ENCODE measurements around the gene C4orf50.

DNA sequence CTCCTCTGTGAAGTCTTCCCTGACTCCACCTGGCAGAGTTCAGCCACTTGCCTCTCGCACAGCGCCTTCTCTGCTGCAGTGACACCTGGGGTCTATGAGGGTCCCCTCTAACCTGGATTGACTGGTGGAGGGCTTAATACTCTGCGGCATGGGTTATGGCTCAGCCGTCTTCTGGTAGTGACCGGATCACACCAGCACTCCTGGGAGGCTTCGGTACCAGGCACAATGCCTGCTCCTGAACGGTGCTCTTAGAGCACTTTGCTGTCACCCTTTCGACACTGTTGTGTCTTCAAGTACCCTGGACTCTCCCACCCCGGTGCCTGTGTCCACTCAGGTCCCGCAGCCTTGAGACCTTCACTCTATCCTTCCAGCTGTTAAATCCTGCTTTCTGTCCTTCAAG lies 50.0 kb downstream of the C4orf50 start:
- no peak for TF ChIP-seq EZH2 (IDR thresholded peaks at IDR 0.05; ENCODE audit: low read depth, unreplicated experiment)
- TF ChIP-seq, protein P1, sequence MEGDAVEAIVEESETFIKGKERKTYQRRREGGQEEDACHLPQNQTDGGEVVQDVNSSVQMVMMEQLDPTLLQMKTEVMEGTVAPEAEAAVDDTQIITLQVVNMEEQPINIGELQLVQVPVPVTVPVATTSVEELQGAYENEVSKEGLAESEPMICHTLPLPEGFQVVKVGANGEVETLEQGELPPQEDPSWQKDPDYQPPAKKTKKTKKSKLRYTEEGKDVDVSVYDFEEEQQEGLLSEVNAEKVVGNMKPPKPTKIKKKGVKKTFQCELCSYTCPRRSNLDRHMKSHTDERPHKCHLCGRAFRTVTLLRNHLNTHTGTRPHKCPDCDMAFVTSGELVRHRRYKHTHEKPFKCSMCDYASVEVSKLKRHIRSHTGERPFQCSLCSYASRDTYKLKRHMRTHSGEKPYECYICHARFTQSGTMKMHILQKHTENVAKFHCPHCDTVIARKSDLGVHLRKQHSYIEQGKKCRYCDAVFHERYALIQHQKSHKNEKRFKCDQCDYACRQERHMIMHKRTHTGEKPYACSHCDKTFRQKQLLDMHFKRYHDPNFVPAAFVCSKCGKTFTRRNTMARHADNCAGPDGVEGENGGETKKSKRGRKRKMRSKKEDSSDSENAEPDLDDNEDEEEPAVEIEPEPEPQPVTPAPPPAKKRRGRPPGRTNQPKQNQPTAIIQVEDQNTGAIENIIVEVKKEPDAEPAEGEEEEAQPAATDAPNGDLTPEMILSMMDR (conservative IDR thresholded peaks at IDR 0.05; ENCODE audit: low read depth in 2 of 2) = no peak
- no peak for TF ChIP-seq CREB1 (CRISPR knock-in tag; IDR thresholded peaks at IDR 0.05; ENCODE audit: low read depth)
- no peak for TF ChIP-seq POLR2AphosphoS5 (IDR thresholded peaks at IDR 0.05; ENCODE audit: low read depth)
- TF ChIP-seq, protein P2, sequence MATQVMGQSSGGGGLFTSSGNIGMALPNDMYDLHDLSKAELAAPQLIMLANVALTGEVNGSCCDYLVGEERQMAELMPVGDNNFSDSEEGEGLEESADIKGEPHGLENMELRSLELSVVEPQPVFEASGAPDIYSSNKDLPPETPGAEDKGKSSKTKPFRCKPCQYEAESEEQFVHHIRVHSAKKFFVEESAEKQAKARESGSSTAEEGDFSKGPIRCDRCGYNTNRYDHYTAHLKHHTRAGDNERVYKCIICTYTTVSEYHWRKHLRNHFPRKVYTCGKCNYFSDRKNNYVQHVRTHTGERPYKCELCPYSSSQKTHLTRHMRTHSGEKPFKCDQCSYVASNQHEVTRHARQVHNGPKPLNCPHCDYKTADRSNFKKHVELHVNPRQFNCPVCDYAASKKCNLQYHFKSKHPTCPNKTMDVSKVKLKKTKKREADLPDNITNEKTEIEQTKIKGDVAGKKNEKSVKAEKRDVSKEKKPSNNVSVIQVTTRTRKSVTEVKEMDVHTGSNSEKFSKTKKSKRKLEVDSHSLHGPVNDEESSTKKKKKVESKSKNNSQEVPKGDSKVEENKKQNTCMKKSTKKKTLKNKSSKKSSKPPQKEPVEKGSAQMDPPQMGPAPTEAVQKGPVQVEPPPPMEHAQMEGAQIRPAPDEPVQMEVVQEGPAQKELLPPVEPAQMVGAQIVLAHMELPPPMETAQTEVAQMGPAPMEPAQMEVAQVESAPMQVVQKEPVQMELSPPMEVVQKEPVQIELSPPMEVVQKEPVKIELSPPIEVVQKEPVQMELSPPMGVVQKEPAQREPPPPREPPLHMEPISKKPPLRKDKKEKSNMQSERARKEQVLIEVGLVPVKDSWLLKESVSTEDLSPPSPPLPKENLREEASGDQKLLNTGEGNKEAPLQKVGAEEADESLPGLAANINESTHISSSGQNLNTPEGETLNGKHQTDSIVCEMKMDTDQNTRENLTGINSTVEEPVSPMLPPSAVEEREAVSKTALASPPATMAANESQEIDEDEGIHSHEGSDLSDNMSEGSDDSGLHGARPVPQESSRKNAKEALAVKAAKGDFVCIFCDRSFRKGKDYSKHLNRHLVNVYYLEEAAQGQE (IDR thresholded peaks at IDR 0.05; ENCODE audit: unreplicated experiment) = no peak
- no peak for TF ChIP-seq JUNB (IDR thresholded peaks at IDR 0.05; ENCODE audit: unreplicated experiment)
- TF ChIP-seq ZNF331 (CRISPR knock-in tag; IDR thresholded peaks at IDR 0.05; ENCODE audit: low read depth) = no peak
- TF ChIP-seq ZNF114 (CRISPR knock-in tag; IDR thresholded peaks at IDR 0.05) = no peak

All from GM23338 (cell line).